Activated CD8-positive, alpha-beta T cell treated with anti-CD3 and anti-CD28 coated beads for 36 hours (primary cell): ENCODE results near the gene FBN1. TPM values are rescaled to one million over a fixed set of nuclear protein-coding genes. Genes with fewer than 3 reads are reported as not detected.

ENCODE experiments used
- ATAC-seq: fragments of 200-7000 bp; cut with Tn5 transposase; one replicate; pipeline ENCODE4 v1.10.0; 2021; ENCODE audit warnings: mild to moderate bottlenecking, moderate library complexity
- CTCF ChIA-PET: fragments of 350-600 bp; sonication (Branson Sonifier 250); formaldehyde crosslinking; loops from one replicate; lab custom pipeline; 2021; ENCODE audit warnings: antibody characterized with exemption; lab: Charles Lee
- POLR2A ChIA-PET: fragments of 350-600 bp; sonication (Branson Sonifier 250); formaldehyde crosslinking; loops from one replicate; lab custom pipeline; 2021; ENCODE audit warnings: antibody characterized with exemption; lab: Charles Lee
- DNase-seq: peaks from one replicate; pipeline ENCODE4 v3.0.0-alpha.2; 2020
- H3K27ac Mint-ChIP-seq: one replicate; pipeline ENCODE4 v1.8.0; 2021; ENCODE audit warnings: mild to moderate bottlenecking, mixed read lengths
- H3K27me3 Mint-ChIP-seq: one replicate; pipeline ENCODE4 v1.8.0; 2021; ENCODE audit warnings: mixed read lengths
- H3K36me3 Mint-ChIP-seq: one replicate; pipeline ENCODE4 v1.8.0; 2021; ENCODE audit warnings: low read depth, mixed read lengths
- H3K4me1 Mint-ChIP-seq: one replicate; pipeline ENCODE4 v1.8.0; 2021; ENCODE audit warnings: low read depth, mixed read lengths
- H3K4me3 Mint-ChIP-seq: one replicate; pipeline ENCODE4 v1.8.0; 2021; ENCODE audit warnings: mild to moderate bottlenecking, moderate library complexity, mixed read lengths
- H3K9me3 Mint-ChIP-seq: one replicate; pipeline ENCODE4 v1.8.0; 2021; ENCODE audit warnings: mixed read lengths
- intact Hi-C: fragments of 100-400 bp; cut with micrococcal nuclease; formaldehyde crosslinking; loops from one replicate; pipeline ENCODE4 v1.10.0; 2022
- total RNA-seq, 2 experiments: library from RNA; stranded (reverse); gene quantifications; one replicate each; pipeline ENCODE4 v1.2.3, GENCODE V29; 2021
- TF ChIP-seq, protein P1 (sequence below): fragments of 200-600 bp; IDR thresholded peaks from one replicate; pipeline ENCODE4 v1.8.0; 2022; ENCODE audit warnings: antibody characterized with exemption, mild to moderate bottlenecking

FBN1 gene
- total RNA-seq, 2 experiments from 2014 or later = 0.38 to 0.49 TPM

DNA sequence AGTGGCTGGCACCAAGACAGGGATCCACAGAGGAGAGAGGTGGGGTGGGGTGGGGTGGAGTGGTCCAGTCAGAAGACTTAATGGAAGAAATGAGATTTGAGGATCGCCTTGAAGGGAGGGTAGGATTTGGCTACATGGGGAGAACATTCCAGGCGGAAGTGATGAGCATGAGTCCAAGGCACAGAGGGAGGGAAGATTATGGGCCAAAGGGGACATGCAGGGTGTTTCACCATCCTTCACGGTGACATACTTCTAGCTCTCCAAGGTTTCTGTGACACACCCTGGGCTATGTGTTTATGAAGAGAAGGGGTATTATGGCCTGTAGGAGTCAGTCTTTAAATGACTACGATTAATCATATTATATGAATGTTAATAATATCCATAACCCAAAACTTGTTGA is 7.7 kb upstream of the FBN1 start:
- no peaks in the 10 kb centered on the region for H3K4me1 Mint-ChIP-seq
- POLR2A ChIA-PET = no interaction called here

DNA sequence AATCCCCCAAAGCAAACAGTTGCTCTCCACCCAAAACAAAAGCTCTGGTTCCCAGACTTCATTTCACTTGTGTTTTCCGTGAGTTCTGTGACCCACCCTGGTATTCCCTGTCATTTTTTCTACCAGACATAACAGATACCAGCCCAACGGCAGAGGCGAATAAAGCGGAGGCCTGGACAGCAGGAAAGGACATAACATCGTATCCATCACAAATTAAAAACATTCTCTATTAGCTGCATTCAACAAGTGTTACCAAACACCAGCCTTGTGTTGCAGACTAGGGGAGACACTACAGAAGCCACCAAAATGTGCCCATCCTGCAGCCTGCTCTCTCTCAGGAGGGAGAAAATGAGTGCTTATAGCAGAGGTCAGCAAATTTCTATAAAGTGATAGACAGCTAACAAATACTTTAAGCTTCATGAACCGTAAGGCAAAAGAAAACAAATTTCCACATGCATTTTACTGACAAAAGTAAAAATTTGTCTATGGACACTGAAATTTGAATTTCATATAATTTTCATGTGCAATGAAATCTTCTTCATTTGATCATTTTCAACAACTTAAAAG is 7.1 kb upstream of the FBN1 start:
- DNase-seq = no peak
- Mint-ChIP-seq H3K36me3 (no peaks in the 10 kb centered on the region), H3K27me3 (peaks cover 1% of the 10 kb centered on the region), H3K4me3 (no peak overlapping the region), H3K9me3 (no peaks in the 10 kb centered on the region), H3K4me1 (no peaks in the 10 kb centered on the region), H3K27ac (no peak overlapping the region)
- TF ChIP-seq, protein P1, sequence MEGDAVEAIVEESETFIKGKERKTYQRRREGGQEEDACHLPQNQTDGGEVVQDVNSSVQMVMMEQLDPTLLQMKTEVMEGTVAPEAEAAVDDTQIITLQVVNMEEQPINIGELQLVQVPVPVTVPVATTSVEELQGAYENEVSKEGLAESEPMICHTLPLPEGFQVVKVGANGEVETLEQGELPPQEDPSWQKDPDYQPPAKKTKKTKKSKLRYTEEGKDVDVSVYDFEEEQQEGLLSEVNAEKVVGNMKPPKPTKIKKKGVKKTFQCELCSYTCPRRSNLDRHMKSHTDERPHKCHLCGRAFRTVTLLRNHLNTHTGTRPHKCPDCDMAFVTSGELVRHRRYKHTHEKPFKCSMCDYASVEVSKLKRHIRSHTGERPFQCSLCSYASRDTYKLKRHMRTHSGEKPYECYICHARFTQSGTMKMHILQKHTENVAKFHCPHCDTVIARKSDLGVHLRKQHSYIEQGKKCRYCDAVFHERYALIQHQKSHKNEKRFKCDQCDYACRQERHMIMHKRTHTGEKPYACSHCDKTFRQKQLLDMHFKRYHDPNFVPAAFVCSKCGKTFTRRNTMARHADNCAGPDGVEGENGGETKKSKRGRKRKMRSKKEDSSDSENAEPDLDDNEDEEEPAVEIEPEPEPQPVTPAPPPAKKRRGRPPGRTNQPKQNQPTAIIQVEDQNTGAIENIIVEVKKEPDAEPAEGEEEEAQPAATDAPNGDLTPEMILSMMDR = no peak
- ChIA-PET CTCF (no interaction called here), POLR2A (no interaction called here)
- ATAC-seq = no peak
- intact Hi-C loops = no loop called here

More for the DNA sequence above, 7.7 kb upstream of the FBN1 start:
- no peak overlapping the region for H3K4me3 Mint-ChIP-seq
- intact Hi-C loops = no loop called here
- ATAC-seq (no peak), DNase-seq (no peak)
- CTCF ChIA-PET = no interaction called here
- no peaks in the 10 kb centered on the region for H3K9me3 Mint-ChIP-seq
- no peaks in the 10 kb centered on the region for H3K36me3 Mint-ChIP-seq
- peaks cover 1% of the 10 kb centered on the region for H3K27me3 Mint-ChIP-seq
- TF ChIP-seq, protein P1 = no peak
- no peak overlapping the region for H3K27ac Mint-ChIP-seq

DNA sequence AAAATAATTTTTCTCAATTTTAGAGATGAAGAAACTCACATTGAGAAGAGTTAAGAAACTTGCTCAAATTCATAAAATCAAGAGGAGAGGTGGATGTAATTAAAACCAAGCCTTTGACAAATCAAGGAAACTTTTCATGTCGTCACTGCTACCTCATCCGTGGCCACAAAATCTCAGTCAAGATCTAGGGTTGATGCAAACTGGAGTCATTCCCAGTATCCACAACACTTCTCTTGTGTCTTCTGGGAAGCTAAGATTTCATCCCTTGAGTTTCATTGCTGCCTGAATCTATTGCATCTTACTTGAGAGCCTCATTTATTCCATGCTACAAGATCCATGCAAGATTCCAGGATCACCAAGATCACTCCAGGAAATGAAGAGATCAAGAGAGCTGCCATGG is 5.4 kb upstream of the FBN1 start:
- Mint-ChIP-seq H3K36me3 (no peaks in the 10 kb centered on the region), H3K27ac (no peak overlapping the region), H3K9me3 (no peaks in the 10 kb centered on the region), H3K4me3 (no peak overlapping the region), H3K27me3 (peaks cover 12% of the 10 kb centered on the region), H3K4me1 (no peaks in the 10 kb centered on the region)
- TF ChIP-seq, protein P1 = no peak
- ChIA-PET CTCF (interaction anchor here (1.9 kb wide), 1 partner anchor 10 kb away, joined by 4 read pairs; no protein-coding TSS in a partner anchor), POLR2A (interaction anchor here (1.0 kb wide), 1 partner anchor 155 kb away, joined by 3 read pairs; no protein-coding TSS in a partner anchor)
- DNase-seq = no peak
- no peak for ATAC-seq
- intact Hi-C loops = no loop called here

DNA sequence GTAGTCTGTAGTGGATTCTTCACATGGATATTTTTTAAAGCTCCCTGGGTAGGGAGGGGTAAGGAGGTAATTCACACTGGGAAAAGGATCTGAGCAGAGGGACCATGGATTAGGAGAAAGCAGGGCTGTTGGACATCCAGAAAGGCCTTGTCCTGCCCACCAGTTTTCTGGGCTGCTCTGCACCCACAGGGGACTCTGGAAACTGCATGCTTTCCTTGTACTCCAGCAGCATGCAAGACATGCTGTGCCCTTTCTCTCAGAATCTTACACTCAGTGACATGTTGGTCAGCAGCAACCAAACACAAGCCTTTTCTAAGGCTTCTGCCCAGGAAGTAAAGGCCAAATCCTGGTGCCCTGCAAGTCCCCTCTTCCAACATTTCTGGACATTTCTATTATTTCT is 2.5 kb upstream of the FBN1 start:
- Mint-ChIP-seq H3K4me3 (no peak overlapping the region), H3K36me3 (no peaks in the 10 kb centered on the region), H3K27ac (no peak overlapping the region), H3K9me3 (no peaks in the 10 kb centered on the region), H3K27me3 (peaks cover 26% of the 10 kb centered on the region), H3K4me1 (peaks cover 4% of the 10 kb centered on the region)
- TF ChIP-seq, protein P1 = no peak
- POLR2A ChIA-PET = no interaction called here
- intact Hi-C loops = no loop called here
- CTCF ChIA-PET = no interaction called here
- DNase-seq (no peak), ATAC-seq (no peak)

DNA sequence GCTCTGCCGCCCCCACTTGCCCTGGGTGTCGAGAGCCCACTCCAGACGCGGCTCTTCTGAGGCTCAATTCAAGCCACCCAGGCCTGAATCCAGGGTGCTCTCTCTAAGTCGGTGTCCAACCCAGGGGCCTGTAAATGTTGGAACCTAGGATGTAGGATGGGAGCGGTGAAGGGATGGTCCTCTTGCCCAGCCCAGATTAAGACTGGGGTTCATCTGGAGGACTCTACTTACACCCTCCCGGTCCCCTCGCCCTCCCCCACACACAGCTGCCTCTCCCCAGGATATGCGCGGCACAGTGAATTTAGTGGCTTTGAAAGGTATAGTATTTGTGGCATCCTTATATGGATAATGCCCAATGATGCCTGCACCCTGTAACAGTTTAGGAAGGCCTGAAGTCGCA is 822 bp upstream of the FBN1 start:
- ATAC-seq (no peak), DNase-seq (no peak)
- intact Hi-C loops = no loop called here
- TF ChIP-seq, protein P1 = no peak
- Mint-ChIP-seq H3K4me3 (peak overlapping the region; percentile 24), H3K27ac (no peak overlapping the region), H3K27me3 (peaks cover 28% of the 10 kb centered on the region), H3K4me1 (peaks cover 4% of the 10 kb centered on the region), H3K36me3 (no peaks in the 10 kb centered on the region), H3K9me3 (no peaks in the 10 kb centered on the region)
- POLR2A ChIA-PET = no interaction called here
- CTCF ChIA-PET = no interaction called here
